GM12891 (cell line): Measurements from ENCODE around the gene EPGN.

ENCODE experiments used
- POLR2A ChIP-seq: IDR thresholded peaks from 2 replicates; pipeline ENCODE4 v1.6.1; 2011; ENCODE audit warnings: low read depth, low read length, control low read depth
- POLR2AphosphoS5 ChIP-seq: IDR thresholded peaks from 2 replicates; pipeline ENCODE4 v1.6.1; 2011; ENCODE audit warnings: low read depth, low read length, control low read depth

- TF ChIP-seq POLR2AphosphoS5: no peak
- TF ChIP-seq POLR2A: no peak
These were observed 6.7 kb downstream of the EPGN start for GRCh38 chr4:74314944-74315343.
